CD4-positive, alpha-beta memory T cell (primary cell): Measurements from ENCODE around the gene TLR7. TPM values are rescaled to one million over a fixed set of nuclear protein-coding genes. Genes with fewer than 3 reads are reported as not detected.

Experiments
- CTCF ChIA-PET: fragments of 350-600 bp; sonication (Branson Sonifier 250); formaldehyde crosslinking; loops from one replicate; lab custom pipeline; 2021; ENCODE audit warnings: inconsistent platforms; ENCODE audit not compliant: partially characterized antibody; lab: Charles Lee
- POLR2A ChIA-PET: fragments of 350-600 bp; sonication (Branson Sonifier 250); formaldehyde crosslinking; loops from one replicate; lab custom pipeline; 2021; ENCODE audit not compliant: partially characterized antibody; lab: Charles Lee
- DNase-seq, 5 donors: peaks; one replicate each; pipeline versions ENCODE4 v3.0.0 to v3.0.0-alpha.2; 2020 to 2022; ENCODE audit warnings: mixed read lengths in 1 of 5
- H3K27ac ChIP-seq: one replicate; pipeline ENCODE4 v1.7.0; 2013; ENCODE audit warnings: low read depth, low read length
- H3K27me3 ChIP-seq: 2 replicates; pipeline ENCODE4 v1.7.0; 2013; ENCODE audit warnings: mild to moderate bottlenecking, low read length, moderate library complexity; ENCODE audit not compliant: insufficient read depth
- H3K36me3 ChIP-seq: 2 replicates; pipeline ENCODE4 v1.7.0; 2013; ENCODE audit warnings: mild to moderate bottlenecking, low read length, moderate library complexity; ENCODE audit not compliant: insufficient read depth
- H3K4me1 ChIP-seq: 2 replicates; pipeline ENCODE4 v1.7.0; 2013; ENCODE audit warnings: mild to moderate bottlenecking, low read length, moderate library complexity; ENCODE audit not compliant: insufficient read depth
- H3K4me3 ChIP-seq, 2 donors: one replicate each; pipeline ENCODE4 v1.7.0; 2013; ENCODE audit warnings: low read length in 2 of 2, mild to moderate bottlenecking in 1 of 2
- H3K9me3 ChIP-seq, 2 donors: one replicate each; pipeline ENCODE4 v1.7.0; 2013; ENCODE audit warnings: low read length in 2 of 2, control low read depth in 1 of 2; ENCODE audit not compliant: control insufficient read depth in 1 of 2
- H3K27ac Mint-ChIP-seq, 7 donors: one replicate each; pipeline ENCODE4 v1.8.0; 2020 to 2021; ENCODE audit warnings: mixed read lengths in 7 of 7, mild to moderate bottlenecking in 6 of 7, inconsistent platforms in 3 of 7, moderate library complexity in 3 of 7
- H3K27me3 Mint-ChIP-seq, 2 donors: one replicate each; pipeline ENCODE4 v1.8.0; 2020 to 2021; ENCODE audit warnings: mixed read lengths in 2 of 2
- H3K36me3 Mint-ChIP-seq, 2 donors: one replicate each; pipeline ENCODE4 v1.8.0; 2020 to 2021; ENCODE audit warnings: mixed read lengths in 2 of 2, inconsistent platforms in 1 of 2, mild to moderate bottlenecking in 1 of 2
- H3K4me1 Mint-ChIP-seq, 4 donors: one replicate each; pipeline ENCODE4 v1.8.0; 2020 to 2021; ENCODE audit warnings: mixed read lengths in 4 of 4, mild to moderate bottlenecking in 1 of 4
- H3K4me3 Mint-ChIP-seq, 8 donors: one replicate each; pipeline ENCODE4 v1.8.0; 2020 to 2021; ENCODE audit warnings: mixed read lengths in 8 of 8, mild to moderate bottlenecking in 7 of 8, moderate library complexity in 6 of 8, inconsistent platforms in 3 of 8
- H3K9me3 Mint-ChIP-seq, 8 donors: one replicate each; pipeline ENCODE4 v1.8.0; 2020 to 2021; ENCODE audit warnings: mixed read lengths in 8 of 8, mild to moderate bottlenecking in 5 of 8, inconsistent platforms in 3 of 8, moderate library complexity in 1 of 8
- intact Hi-C: fragments of 100-400 bp; cut with micrococcal nuclease; formaldehyde crosslinking; loops from one replicate; pipeline ENCODE4 v1.15.1; 2023
- polyA plus RNA-seq, 2 donors: library from polyadenylated mRNA; unstranded; fragments of 300-500 nt; fragmentation: Illumina TruSeq; gene quantifications; one replicate each; pipeline ENCODE4 v1.2.3, GENCODE V29; 2021
- total RNA-seq, 2 experiments: library from RNA; stranded (reverse); gene quantifications; one replicate each; pipeline ENCODE4 v1.2.3, GENCODE V29; 2021

TLR7 gene
- total and polyA plus RNA-seq, 4 experiments from 2014 or later = 0.06 to 0.16 TPM; not detected in 2

DNA sequence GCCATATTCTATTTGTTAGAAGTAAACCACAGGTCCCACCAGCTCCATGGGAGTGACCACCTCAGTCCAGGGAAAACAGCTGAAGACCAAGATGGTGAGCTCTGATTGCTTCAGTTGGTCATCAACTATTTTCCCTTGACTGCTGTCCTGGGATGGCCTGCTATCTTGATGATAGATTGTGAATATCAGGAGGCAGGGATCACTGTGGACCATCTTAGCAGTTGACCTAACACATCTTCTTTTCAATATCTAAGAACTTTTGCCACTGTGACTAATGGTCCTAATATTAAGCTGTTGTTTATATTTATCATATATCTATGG is 55.7 kb downstream of the TLR7 start:
- POLR2A ChIA-PET = no interaction called here
- no peaks in the 10 kb centered on the region for H3K27me3 ChIP-seq
- CTCF ChIA-PET = no interaction called here
- Mint-ChIP-seq H3K27ac (no peak overlapping the region), H3K36me3 (no peaks in the 10 kb centered on the region), H3K27me3 (peaks cover 5 to 10% of the 10 kb centered on the region in 2 donors), H3K4me3 (no peak overlapping the region), H3K4me1 (peaks cover 0 to 2% (median under 1%) of the 10 kb centered on the region in 4 donors), H3K9me3 (peaks cover 0 to 12% (median 3%) of the 10 kb centered on the region in 8 donors)
- H3K4me1 ChIP-seq = no peaks in the 10 kb centered on the region
- no peaks in the 10 kb centered on the region for H3K36me3 ChIP-seq
- intact Hi-C loops = no loop called here
- no peak overlapping the region for H3K4me3 ChIP-seq
- H3K9me3 ChIP-seq = no peaks in the 10 kb centered on the region
- no peak overlapping the region for H3K27ac ChIP-seq
- no peak for DNase-seq

DNA sequence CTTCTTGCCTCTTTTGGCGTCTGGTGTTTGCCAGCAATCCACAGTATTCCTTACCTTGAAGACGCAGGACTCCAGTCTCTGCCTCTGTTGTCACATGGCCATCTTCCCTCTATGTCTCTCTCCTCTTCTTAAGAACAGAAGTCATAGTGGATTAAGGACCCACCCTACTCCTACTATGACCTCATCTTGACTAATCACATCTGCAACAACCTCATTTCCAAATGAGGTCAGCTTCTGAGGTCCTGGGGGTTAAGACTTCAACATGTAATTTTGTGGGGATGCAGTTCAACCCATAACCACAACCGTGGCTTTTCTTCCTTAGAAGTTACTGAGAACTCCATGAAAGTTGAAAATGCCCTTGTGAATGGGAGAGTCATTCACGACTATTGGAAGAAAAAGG is 62.8 kb downstream of the TLR7 start:
- intact Hi-C loops = no loop called here
- H3K4me3 ChIP-seq = no peak overlapping the region
- no peaks in the 10 kb centered on the region for H3K4me1 Mint-ChIP-seq
- no peaks in the 10 kb centered on the region for H3K9me3 ChIP-seq
- H3K27ac ChIP-seq = no peak overlapping the region
- no peak overlapping the region for H3K27ac Mint-ChIP-seq
- H3K27me3 Mint-ChIP-seq = peaks cover 1 to 2% of the 10 kb centered on the region in 2 donors
- H3K36me3 Mint-ChIP-seq = no peaks in the 10 kb centered on the region
- no peaks in the 10 kb centered on the region for H3K36me3 ChIP-seq
- ChIA-PET CTCF (no interaction called here), POLR2A (no interaction called here)
- no peaks in the 10 kb centered on the region for H3K4me1 ChIP-seq
- H3K9me3 Mint-ChIP-seq = peaks cover 0 to 8% (median 6%) of the 10 kb centered on the region in 8 donors
- H3K4me3 Mint-ChIP-seq = no peak overlapping the region
- no peak for DNase-seq
- H3K27me3 ChIP-seq = no peaks in the 10 kb centered on the region

DNA sequence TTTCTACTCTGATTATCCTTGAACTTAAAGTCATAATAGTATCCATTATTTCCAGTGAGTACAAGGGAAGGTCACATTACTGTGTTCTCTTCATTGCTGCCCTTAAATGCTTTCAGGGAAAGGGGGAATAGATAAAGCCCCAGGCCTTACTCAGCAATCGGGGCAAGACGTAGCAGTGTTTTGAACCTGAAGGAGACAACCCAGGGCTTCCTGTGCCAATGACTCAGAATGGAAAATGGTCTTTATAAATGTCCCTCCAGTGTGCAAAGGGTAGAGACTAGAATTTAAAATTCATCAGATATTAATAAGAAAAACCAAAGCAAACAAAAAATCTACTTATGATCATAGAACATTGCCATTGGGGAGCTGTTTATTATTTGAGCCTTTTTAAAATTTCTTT is 63.3 kb downstream of the TLR7 start:
- H3K4me1 Mint-ChIP-seq = no peaks in the 10 kb centered on the region
- H3K27me3 Mint-ChIP-seq = peaks cover 0 to under 1% of the 10 kb centered on the region in 2 donors
- intact Hi-C loops = no loop called here
- H3K27ac ChIP-seq = no peak overlapping the region
- no peak overlapping the region for H3K4me3 Mint-ChIP-seq
- H3K36me3 ChIP-seq = no peaks in the 10 kb centered on the region
- H3K27me3 ChIP-seq = no peaks in the 10 kb centered on the region
- H3K9me3 Mint-ChIP-seq = peaks cover 0 to 7% (median 4%) of the 10 kb centered on the region in 8 donors
- no peak overlapping the region for H3K27ac Mint-ChIP-seq
- DNase-seq = no peak
- no peak overlapping the region for H3K4me3 ChIP-seq
- H3K36me3 Mint-ChIP-seq = no peaks in the 10 kb centered on the region
- H3K9me3 ChIP-seq = no peaks in the 10 kb centered on the region
- POLR2A ChIA-PET = no interaction called here
- no peaks in the 10 kb centered on the region for H3K4me1 ChIP-seq
- CTCF ChIA-PET = no interaction called here

DNA sequence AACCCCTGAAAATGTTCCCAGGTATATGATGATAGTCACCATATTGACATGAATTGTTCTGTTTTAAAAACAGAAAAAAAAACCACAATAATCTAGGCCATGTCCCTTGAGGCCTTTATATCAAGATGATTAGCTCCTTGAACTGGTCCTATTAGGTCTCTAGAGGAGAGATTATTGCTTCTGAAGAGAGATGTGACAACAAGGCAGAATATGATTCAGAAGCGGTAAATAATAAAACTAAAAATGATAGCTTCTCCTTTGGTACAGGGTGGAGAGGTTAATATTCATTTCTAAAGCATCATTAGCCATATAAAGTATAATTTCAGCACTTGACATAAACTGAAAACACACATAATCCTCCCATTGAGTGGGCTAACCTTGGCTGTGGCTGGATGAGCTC is 65.4 kb downstream of the TLR7 start:
- H3K4me1 Mint-ChIP-seq = no peaks in the 10 kb centered on the region
- Histone ChIP-seq H3K4me1 (no peaks in the 10 kb centered on the region), H3K9me3 (no peaks in the 10 kb centered on the region), H3K36me3 (no peaks in the 10 kb centered on the region), H3K27ac (no peak overlapping the region), H3K4me3 (no peak overlapping the region), H3K27me3 (no peaks in the 10 kb centered on the region)
- H3K27me3 Mint-ChIP-seq = no peaks in the 10 kb centered on the region
- no peak for DNase-seq
- ChIA-PET POLR2A (no interaction called here), CTCF (interaction anchor here (2.1 kb wide), 1 partner anchor 14 kb away, joined by 5 read pairs; no protein-coding TSS in a partner anchor)
- H3K36me3 Mint-ChIP-seq = no peaks in the 10 kb centered on the region
- peaks cover 0 to 7% (median 2%) of the 10 kb centered on the region in 8 donors for H3K9me3 Mint-ChIP-seq
- intact Hi-C loops = no loop called here
- H3K4me3 Mint-ChIP-seq = no peak overlapping the region
- no peak overlapping the region for H3K27ac Mint-ChIP-seq

DNA sequence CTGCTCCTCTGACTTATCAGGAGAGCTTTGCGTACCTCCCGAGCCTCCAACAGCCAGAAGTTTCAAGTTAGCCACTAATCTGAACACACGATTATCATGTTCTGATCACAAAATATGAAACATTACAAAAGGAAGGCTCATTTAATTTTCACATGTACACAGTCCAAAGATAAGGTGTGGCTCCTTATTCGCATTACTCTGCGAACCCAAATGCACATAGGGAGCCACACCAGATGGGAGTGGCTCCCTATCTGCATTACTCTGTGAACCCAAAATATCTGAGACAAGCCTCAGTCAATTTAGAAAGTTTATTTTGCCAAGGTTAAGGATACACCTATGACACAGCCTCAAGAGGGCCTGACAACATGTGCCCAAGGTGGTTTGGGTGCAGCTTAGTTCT is 68.0 kb downstream of the TLR7 start:
- CTCF ChIA-PET = no interaction called here
- POLR2A ChIA-PET = no interaction called here
- Histone ChIP-seq H3K4me1 (no peaks in the 10 kb centered on the region), H3K36me3 (no peaks in the 10 kb centered on the region), H3K27me3 (no peaks in the 10 kb centered on the region), H3K9me3 (no peaks in the 10 kb centered on the region), H3K4me3 (no peak overlapping the region), H3K27ac (no peak overlapping the region)
- Mint-ChIP-seq H3K27ac (no peak overlapping the region), H3K36me3 (no peaks in the 10 kb centered on the region), H3K9me3 (no peaks in the 10 kb centered on the region), H3K4me3 (no peak overlapping the region), H3K27me3 (no peaks in the 10 kb centered on the region), H3K4me1 (no peaks in the 10 kb centered on the region)
- no peak for DNase-seq
- intact Hi-C loops = no loop called here

DNA sequence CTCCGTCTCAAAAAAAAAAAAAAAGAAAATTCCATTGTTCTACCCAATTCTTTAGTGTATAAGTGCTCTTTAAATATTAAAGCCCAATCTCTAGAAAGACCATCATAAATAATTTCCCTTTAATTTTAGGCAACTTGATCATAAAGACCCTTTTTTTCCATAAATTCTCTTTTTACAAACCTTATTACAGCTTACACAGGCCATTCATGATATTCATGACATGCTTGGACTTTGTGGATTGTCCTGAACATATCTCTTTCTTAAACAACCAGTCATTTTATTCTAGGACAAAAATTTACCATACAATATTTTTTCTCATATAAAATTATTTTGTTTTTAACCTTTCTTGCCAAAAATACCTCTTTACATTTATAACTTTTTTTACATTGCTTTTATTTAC is 70.1 kb downstream of the TLR7 start:
- H3K4me3 Mint-ChIP-seq = no peak overlapping the region
- no peak overlapping the region for H3K27ac Mint-ChIP-seq
- H3K4me3 ChIP-seq = no peak overlapping the region
- no peaks in the 10 kb centered on the region for H3K36me3 Mint-ChIP-seq
- H3K27me3 Mint-ChIP-seq = no peaks in the 10 kb centered on the region
- no peaks in the 10 kb centered on the region for H3K9me3 Mint-ChIP-seq
- H3K27ac ChIP-seq = no peak overlapping the region
- no peaks in the 10 kb centered on the region for H3K4me1 Mint-ChIP-seq
- no peaks in the 10 kb centered on the region for H3K27me3 ChIP-seq
- ChIA-PET POLR2A (no interaction called here), CTCF (interaction anchor here (2.0 kb wide), 1 partner anchor 9 kb away, joined by 7 read pairs; no protein-coding TSS in a partner anchor)
- H3K36me3 ChIP-seq = no peaks in the 10 kb centered on the region
- no peaks in the 10 kb centered on the region for H3K4me1 ChIP-seq
- no peak for DNase-seq
- no peaks in the 10 kb centered on the region for H3K9me3 ChIP-seq
- intact Hi-C loops = no loop called here

Other genes starting within 250 kb of the TLR7 start
- gene PRPS2, start 75.7 kb upstream of the TLR7 start, total RNA-seq = 10 to 100 TPM; 26.5 to 31.5 TPM
- gene PRPS2, start 75.7 kb upstream of the TLR7 start, polyA plus RNA-seq = 10 to 100 TPM; 26.6 to 49.4 TPM
- under 1 TPM; 0.26 to 0.33 TPM for gene TLR8, start 39.5 kb downstream of the TLR7 start, total RNA-seq
- not detected for gene TLR8, start 39.5 kb downstream of the TLR7 start, polyA plus RNA-seq
- gene TMSB4X, start 108.0 kb downstream of the TLR7 start, total RNA-seq = 1,000 to 10,000 TPM; 4,851 to 5,116 TPM
- over 10,000 TPM; 27,942 to 36,115 TPM for gene TMSB4X, start 108.0 kb downstream of the TLR7 start, polyA plus RNA-seq
- not detected for gene FAM9C, start 177.5 kb downstream of the TLR7 start, total RNA-seq
- gene FAM9C, start 177.5 kb downstream of the TLR7 start, polyA plus RNA-seq = under 1 TPM in 1 of 2 donors, not detected in 1; 0.34 TPM